Liver (tissue), 9 donors: ENCODE results near the gene CGN. TPM values are rescaled to one million over a fixed set of nuclear protein-coding genes. Genes with fewer than 3 reads are reported as not detected.
A peak's percentile ranks its signal among the peaks of the same experiment; 100 is the strongest.
"Not testable (repeated sequence)": the region's sequence is repeated elsewhere in the genome, so short reads cannot be mapped to it uniquely, and the experiment has no call there.

Experiments used
- DNase-seq: peaks from one replicate; pipeline ENCODE4 v3.0.0-alpha.2; 2017; ENCODE audit warnings: low spot score
- H3K27ac ChIP-seq, 2 donors: one replicate each; pipeline ENCODE4 v1.7.0; 2013; ENCODE audit warnings: inconsistent platforms in 2 of 2, low read length in 2 of 2, control low read depth in 1 of 2, low read depth in 1 of 2, mild to moderate bottlenecking in 1 of 2
- H3K27me3 ChIP-seq, 4 donors: one replicate each; pipeline versions ENCODE4 v1.6.1 to v1.7.0; 2013; ENCODE audit warnings: low read length in 3 of 4, inconsistent platforms in 1 of 4, mild to moderate bottlenecking in 1 of 4, moderate library complexity in 1 of 4; ENCODE audit not compliant: control insufficient read depth in 4 of 4, insufficient read depth in 4 of 4
- H3K36me3 ChIP-seq, 4 donors: one replicate each; pipeline versions ENCODE4 v1.6.1 to v1.7.0; 2013; ENCODE audit warnings: low read length in 3 of 4, mild to moderate bottlenecking in 3 of 4, low read depth in 1 of 4, moderate library complexity in 1 of 4; ENCODE audit not compliant: control insufficient read depth in 4 of 4, insufficient read depth in 3 of 4
- H3K4me1 ChIP-seq, 4 donors: one replicate each; pipeline versions ENCODE4 v1.6.1 to v1.7.0; 2013; ENCODE audit warnings: low read length in 3 of 4, mild to moderate bottlenecking in 3 of 4, moderate library complexity in 1 of 4; ENCODE audit not compliant: control insufficient read depth in 4 of 4, insufficient read depth in 4 of 4
- H3K4me3 ChIP-seq, 3 donors: one replicate each; pipeline versions ENCODE4 v1.6.1 to v1.7.0; 2013; ENCODE audit warnings: low read length in 3 of 3, control low read depth in 1 of 3, low read depth in 1 of 3, mild to moderate bottlenecking in 1 of 3
- H3K9ac ChIP-seq, 2 donors: one replicate each; pipeline ENCODE4 v1.7.0; 2013; ENCODE audit warnings: low read length in 2 of 2, mild to moderate bottlenecking in 2 of 2, moderate library complexity in 2 of 2, control low read depth in 1 of 2, low read depth in 1 of 2
- H3K9me3 ChIP-seq, 4 donors: one replicate each; pipeline versions ENCODE4 v1.6.1 to v1.7.0; 2013; ENCODE audit warnings: low read length in 3 of 4; ENCODE audit not compliant: control insufficient read depth in 4 of 4
- EGR1 ChIP-seq, 2 donors: IDR thresholded peaks; 2 replicates each; pipeline ENCODE4 v1.6.1; 2016 to 2018; ENCODE audit warnings: antibody characterized with exemption in 2 of 2, low read depth in 2 of 2
- FOXA1 ChIP-seq: IDR thresholded peaks from 2 replicates; pipeline ENCODE4 v1.6.1; 2016; ENCODE audit warnings: antibody characterized with exemption
- FOXA2 ChIP-seq: IDR thresholded peaks from 2 replicates; pipeline ENCODE4 v1.6.1; 2016; ENCODE audit warnings: antibody characterized with exemption
- GABPA ChIP-seq, 2 donors: IDR thresholded peaks in 1 of 2; conservative IDR thresholded peaks in 1 of 2; 2 replicates each; pipeline ENCODE4 v1.6.1; 2016; ENCODE audit warnings: antibody characterized with exemption in 2 of 2, mild to moderate bottlenecking in 1 of 2, moderate library complexity in 1 of 2
- HNF4A ChIP-seq, 2 donors: conservative IDR thresholded peaks; 2 replicates each; pipeline ENCODE4 v1.6.1; 2016; ENCODE audit warnings: antibody characterized with exemption in 2 of 2, mild to moderate bottlenecking in 2 of 2
- HNF4G ChIP-seq: IDR thresholded peaks from 2 replicates; pipeline ENCODE4 v1.6.1; 2016; ENCODE audit warnings: antibody characterized with exemption
- JUND ChIP-seq, 2 donors: IDR thresholded peaks; 2 replicates each; pipeline ENCODE4 v1.6.1; 2016; ENCODE audit warnings: antibody characterized with exemption in 2 of 2
- NR2F2 ChIP-seq: IDR thresholded peaks from 2 replicates; pipeline ENCODE4 v1.6.1; 2016; ENCODE audit warnings: antibody characterized with exemption
- RAD21 ChIP-seq, 2 donors: IDR thresholded peaks; 2 replicates each; pipeline ENCODE4 v1.6.1; 2016; ENCODE audit warnings: antibody characterized with exemption in 2 of 2, mild to moderate bottlenecking in 2 of 2
- RXRA ChIP-seq, 2 donors: IDR thresholded peaks; 2 replicates each; pipeline ENCODE4 v1.6.1; 2017 to 2018; ENCODE audit warnings: antibody characterized with exemption in 2 of 2, mild to moderate bottlenecking in 1 of 2
- SP1 ChIP-seq: IDR thresholded peaks from 2 replicates; pipeline ENCODE4 v1.6.1; 2018; ENCODE audit warnings: antibody characterized with exemption, mild to moderate bottlenecking
- TAF1 ChIP-seq: conservative IDR thresholded peaks from 2 replicates; pipeline ENCODE4 v1.6.1; 2016; ENCODE audit warnings: antibody characterized with exemption, mild to moderate bottlenecking
- YY1 ChIP-seq: IDR thresholded peaks from 2 replicates; pipeline ENCODE4 v1.6.1; 2016; ENCODE audit warnings: antibody characterized with exemption, mild to moderate bottlenecking
- WGBS: extraction: QIAGEN DNeasy Blood & Tissue Kit; methylation state at CpG from one replicate; pipeline ENCODE4 v1.1.7; 2013; 5-methylcytosine and 5-hydroxymethylcytosine counted together
- polyA plus RNA-seq, 2 donors: library from polyadenylated mRNA; stranded (reverse) in 1 of 2; unstranded in 1 of 2; fragments of 200-250 nt in 1 of 2; fragments of >200 nt in 1 of 2; fragmentation: Nextera tagmentation in 1 of 2; extraction: Ambion mirVana in 1 of 2; gene quantifications; one replicate each; pipeline versions ENCODE4 v1.2.1 to v1.2.3, GENCODE V29; 2013 to 2015
- total RNA-seq, 2 donors: library from RNA; depleted of rRNA; stranded (reverse); fragments of >200 nt; gene quantifications; one replicate each; pipeline ENCODE4 v1.2.3, GENCODE V29; 2014
- TF ChIP-seq, protein P1 (sequence below): fragments of 150-350 bp; IDR thresholded peaks from 2 replicates; pipeline ENCODE4 v1.5.1; 2017; ENCODE audit warnings: improper control_type of control experiment, low read depth, low read length; ENCODE audit not compliant: missing input control
- TF ChIP-seq, protein P2 (sequence below): IDR thresholded peaks from 2 replicates; pipeline ENCODE4 v1.6.1; 2016; ENCODE audit warnings: antibody characterized with exemption
- TF ChIP-seq, protein P3 (sequence below): IDR thresholded peaks from 2 replicates; pipeline ENCODE4 v1.6.1; 2016; ENCODE audit warnings: antibody characterized with exemption
- TF ChIP-seq, protein P4 (sequence below): IDR thresholded peaks from 2 replicates; pipeline ENCODE4 v1.6.1; 2016; ENCODE audit warnings: antibody characterized with exemption
- TF ChIP-seq, protein P5 (sequence below): IDR thresholded peaks from 2 replicates; pipeline ENCODE4 v1.6.1; 2016; ENCODE audit warnings: antibody characterized with exemption, mild to moderate bottlenecking
- donor health status: healthy.
- donor health status: healthy.
- donor health status: healthy.
- donor health status: healthy.
- donor health status: healthy.

CGN gene
- total and polyA plus RNA-seq, 4 donors, result 16.9 to 48.9 (median 19.4) TPM

DNA sequence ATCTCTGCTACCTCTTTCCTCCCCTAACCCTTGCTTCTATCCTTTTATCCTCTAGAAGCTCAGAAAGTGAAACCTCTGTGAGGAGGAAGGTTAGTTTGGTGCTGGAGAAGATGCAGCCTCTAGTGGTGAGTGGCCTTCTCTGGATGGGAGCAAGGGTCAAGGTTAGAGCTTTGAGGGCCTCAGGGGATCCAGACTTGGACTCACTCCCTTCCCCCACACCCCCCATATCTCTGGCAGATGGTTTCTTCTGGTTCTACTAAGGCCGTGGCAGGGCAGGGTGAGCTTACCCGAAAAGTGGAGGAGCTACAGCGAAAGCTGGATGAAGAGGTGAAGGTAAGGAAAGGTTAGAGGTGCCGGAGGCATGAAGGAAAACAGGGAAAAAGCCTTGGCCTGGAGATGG, 9.2 kb downstream of the CGN start:
- H3K9me3 ChIP-seq, result no peaks in the 10 kb centered on the region
- no peak overlapping the region for H3K4me3 ChIP-seq
- H3K9ac ChIP-seq, result no peak overlapping the region
- no peak for DNase-seq
- peak; percentile 24 to 44 for TF ChIP-seq RAD21 (IDR thresholded peaks at IDR 0.05)
- TF ChIP-seq SP1, result no peak
- TF ChIP-seq TAF1, result no peak
- TF ChIP-seq, protein P1, sequence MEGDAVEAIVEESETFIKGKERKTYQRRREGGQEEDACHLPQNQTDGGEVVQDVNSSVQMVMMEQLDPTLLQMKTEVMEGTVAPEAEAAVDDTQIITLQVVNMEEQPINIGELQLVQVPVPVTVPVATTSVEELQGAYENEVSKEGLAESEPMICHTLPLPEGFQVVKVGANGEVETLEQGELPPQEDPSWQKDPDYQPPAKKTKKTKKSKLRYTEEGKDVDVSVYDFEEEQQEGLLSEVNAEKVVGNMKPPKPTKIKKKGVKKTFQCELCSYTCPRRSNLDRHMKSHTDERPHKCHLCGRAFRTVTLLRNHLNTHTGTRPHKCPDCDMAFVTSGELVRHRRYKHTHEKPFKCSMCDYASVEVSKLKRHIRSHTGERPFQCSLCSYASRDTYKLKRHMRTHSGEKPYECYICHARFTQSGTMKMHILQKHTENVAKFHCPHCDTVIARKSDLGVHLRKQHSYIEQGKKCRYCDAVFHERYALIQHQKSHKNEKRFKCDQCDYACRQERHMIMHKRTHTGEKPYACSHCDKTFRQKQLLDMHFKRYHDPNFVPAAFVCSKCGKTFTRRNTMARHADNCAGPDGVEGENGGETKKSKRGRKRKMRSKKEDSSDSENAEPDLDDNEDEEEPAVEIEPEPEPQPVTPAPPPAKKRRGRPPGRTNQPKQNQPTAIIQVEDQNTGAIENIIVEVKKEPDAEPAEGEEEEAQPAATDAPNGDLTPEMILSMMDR, result no peak
- no peak for TF ChIP-seq HNF4G
- TF ChIP-seq, protein P2, sequence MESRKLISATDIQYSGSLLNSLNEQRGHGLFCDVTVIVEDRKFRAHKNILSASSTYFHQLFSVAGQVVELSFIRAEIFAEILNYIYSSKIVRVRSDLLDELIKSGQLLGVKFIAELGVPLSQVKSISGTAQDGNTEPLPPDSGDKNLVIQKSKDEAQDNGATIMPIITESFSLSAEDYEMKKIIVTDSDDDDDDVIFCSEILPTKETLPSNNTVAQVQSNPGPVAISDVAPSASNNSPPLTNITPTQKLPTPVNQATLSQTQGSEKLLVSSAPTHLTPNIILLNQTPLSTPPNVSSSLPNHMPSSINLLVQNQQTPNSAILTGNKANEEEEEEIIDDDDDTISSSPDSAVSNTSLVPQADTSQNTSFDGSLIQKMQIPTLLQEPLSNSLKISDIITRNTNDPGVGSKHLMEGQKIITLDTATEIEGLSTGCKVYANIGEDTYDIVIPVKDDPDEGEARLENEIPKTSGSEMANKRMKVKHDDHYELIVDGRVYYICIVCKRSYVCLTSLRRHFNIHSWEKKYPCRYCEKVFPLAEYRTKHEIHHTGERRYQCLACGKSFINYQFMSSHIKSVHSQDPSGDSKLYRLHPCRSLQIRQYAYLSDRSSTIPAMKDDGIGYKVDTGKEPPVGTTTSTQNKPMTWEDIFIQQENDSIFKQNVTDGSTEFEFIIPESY, result no peak
- TF ChIP-seq FOXA1, result no peak
- TF ChIP-seq, protein P3, sequence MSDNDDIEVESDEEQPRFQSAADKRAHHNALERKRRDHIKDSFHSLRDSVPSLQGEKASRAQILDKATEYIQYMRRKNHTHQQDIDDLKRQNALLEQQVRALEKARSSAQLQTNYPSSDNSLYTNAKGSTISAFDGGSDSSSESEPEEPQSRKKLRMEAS, result no peak
- TF ChIP-seq, protein P4, sequence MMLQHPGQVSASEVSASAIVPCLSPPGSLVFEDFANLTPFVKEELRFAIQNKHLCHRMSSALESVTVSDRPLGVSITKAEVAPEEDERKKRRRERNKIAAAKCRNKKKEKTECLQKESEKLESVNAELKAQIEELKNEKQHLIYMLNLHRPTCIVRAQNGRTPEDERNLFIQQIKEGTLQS, result no peak
- TF ChIP-seq JUND (IDR thresholded peaks at IDR 0.05), result no peak
- TF ChIP-seq NR2F2, result no peak
- no peak for TF ChIP-seq YY1
- TF ChIP-seq, protein P5, sequence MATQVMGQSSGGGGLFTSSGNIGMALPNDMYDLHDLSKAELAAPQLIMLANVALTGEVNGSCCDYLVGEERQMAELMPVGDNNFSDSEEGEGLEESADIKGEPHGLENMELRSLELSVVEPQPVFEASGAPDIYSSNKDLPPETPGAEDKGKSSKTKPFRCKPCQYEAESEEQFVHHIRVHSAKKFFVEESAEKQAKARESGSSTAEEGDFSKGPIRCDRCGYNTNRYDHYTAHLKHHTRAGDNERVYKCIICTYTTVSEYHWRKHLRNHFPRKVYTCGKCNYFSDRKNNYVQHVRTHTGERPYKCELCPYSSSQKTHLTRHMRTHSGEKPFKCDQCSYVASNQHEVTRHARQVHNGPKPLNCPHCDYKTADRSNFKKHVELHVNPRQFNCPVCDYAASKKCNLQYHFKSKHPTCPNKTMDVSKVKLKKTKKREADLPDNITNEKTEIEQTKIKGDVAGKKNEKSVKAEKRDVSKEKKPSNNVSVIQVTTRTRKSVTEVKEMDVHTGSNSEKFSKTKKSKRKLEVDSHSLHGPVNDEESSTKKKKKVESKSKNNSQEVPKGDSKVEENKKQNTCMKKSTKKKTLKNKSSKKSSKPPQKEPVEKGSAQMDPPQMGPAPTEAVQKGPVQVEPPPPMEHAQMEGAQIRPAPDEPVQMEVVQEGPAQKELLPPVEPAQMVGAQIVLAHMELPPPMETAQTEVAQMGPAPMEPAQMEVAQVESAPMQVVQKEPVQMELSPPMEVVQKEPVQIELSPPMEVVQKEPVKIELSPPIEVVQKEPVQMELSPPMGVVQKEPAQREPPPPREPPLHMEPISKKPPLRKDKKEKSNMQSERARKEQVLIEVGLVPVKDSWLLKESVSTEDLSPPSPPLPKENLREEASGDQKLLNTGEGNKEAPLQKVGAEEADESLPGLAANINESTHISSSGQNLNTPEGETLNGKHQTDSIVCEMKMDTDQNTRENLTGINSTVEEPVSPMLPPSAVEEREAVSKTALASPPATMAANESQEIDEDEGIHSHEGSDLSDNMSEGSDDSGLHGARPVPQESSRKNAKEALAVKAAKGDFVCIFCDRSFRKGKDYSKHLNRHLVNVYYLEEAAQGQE, result no peak
- TF ChIP-seq FOXA2, result no peak
- TF ChIP-seq EGR1 (IDR thresholded peaks at IDR 0.05; ENCODE audit: low read depth in 2 of 2), result no peak
- no peak for TF ChIP-seq GABPA (IDR thresholded peaks at IDR 0.05 in 1 of 2, conservative IDR thresholded peaks at IDR 0.05 in 1 of 2)
- peak; percentile 27 to 49 for TF ChIP-seq HNF4A (conservative IDR thresholded peaks at IDR 0.05)
- WGBS, result 91% methylated on average over 4 of the region's 4 CpGs
- no peak overlapping the region for H3K27ac ChIP-seq
- peaks cover 12 to 32% (median 24%) of the 10 kb centered on the region in 4 donors for H3K36me3 ChIP-seq
- peaks cover 0 to 31% (median 20%) of the 10 kb centered on the region in 4 donors for H3K4me1 ChIP-seq
- H3K27me3 ChIP-seq, result no peaks in the 10 kb centered on the region

DNA sequence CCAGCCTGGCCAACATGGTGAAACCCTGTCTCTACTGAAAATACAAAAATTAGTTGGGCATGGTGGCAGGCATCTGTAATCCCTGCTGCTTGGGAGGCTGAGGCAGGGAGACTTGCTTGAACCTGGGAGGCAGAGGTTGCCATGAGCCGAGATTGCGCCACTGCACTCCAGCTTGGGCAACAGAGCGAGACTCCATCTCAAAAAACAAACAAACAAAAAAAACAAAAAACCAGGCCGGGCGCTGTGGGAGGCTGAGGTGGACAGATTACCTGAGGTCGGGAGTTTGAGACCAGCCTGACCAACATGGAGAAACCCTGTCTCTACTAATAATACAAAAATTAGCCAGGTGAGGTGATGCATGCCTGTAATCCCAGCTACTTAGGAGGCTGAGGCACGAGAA, 11.2 kb downstream of the CGN start:
- H3K9ac ChIP-seq, H3K4me3 ChIP-seq, H3K27me3 ChIP-seq, H3K27ac ChIP-seq, DNase-seq, H3K9me3 ChIP-seq: not testable (repeated sequence)
- peaks cover 0 to 15% (median 9%) of the 10 kb centered on the region in 4 donors for H3K4me1 ChIP-seq
- TF ChIP-seq RXRA (IDR thresholded peaks at IDR 0.05) (peak in 1 of 2 donors; percentile 17), HNF4A (conservative IDR thresholded peaks at IDR 0.05) (peak; percentile 19 to 21)
- peaks cover 15 to 42% (median 28%) of the 10 kb centered on the region in 4 donors for H3K36me3 ChIP-seq
- 48% methylated on average over 7 of the region's 7 CpGs for WGBS
